ENCODE data around the gene CDH22. TPM values are rescaled to one million over a fixed set of nuclear protein-coding genes. Genes with fewer than 3 reads are reported as not detected.
A peak's percentile ranks its signal among the peaks of the same experiment; 100 is the strongest.

Gene CDH22
- total RNA-seq, 1 experiment from 2014 or later = not detected

GRCh38 chr20:46312075-46312944, 4.0 kb upstream of the CDH22 start:
- no peaks in the 10 kb centered on the region for H3K9me3 ChIP-seq
- no peak for DNase-seq
- no peaks in the 10 kb centered on the region for H3K36me3 ChIP-seq
- no peak overlapping the region for H3K4me3 ChIP-seq
- peaks cover 84% of the 10 kb centered on the region for H3K27me3 ChIP-seq

DNA sequence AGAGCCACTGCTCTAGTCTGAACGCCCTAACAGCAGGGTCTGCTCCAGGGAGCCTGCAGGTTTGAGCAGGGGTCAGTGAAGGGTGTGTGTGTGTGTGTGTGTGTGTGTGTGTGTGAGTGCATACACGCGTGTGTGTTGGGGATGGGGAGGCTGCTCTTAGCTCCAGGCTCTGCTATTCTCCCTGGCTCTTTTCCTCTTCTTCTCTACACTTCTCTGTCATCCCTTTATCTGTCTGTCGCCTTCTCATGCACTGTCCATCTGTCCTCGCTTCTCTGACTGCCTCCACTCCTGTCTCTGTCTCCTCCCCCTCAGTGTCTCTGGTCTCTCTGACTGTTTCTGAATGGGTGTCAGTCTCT, 3.4 kb upstream of the CDH22 start:
- Histone ChIP-seq H3K27me3 (peaks cover 90% of the 10 kb centered on the region), H3K9me3 (no peaks in the 10 kb centered on the region), H3K4me3 (no peak overlapping the region), H3K36me3 (no peaks in the 10 kb centered on the region)
- no peak for DNase-seq

DNA sequence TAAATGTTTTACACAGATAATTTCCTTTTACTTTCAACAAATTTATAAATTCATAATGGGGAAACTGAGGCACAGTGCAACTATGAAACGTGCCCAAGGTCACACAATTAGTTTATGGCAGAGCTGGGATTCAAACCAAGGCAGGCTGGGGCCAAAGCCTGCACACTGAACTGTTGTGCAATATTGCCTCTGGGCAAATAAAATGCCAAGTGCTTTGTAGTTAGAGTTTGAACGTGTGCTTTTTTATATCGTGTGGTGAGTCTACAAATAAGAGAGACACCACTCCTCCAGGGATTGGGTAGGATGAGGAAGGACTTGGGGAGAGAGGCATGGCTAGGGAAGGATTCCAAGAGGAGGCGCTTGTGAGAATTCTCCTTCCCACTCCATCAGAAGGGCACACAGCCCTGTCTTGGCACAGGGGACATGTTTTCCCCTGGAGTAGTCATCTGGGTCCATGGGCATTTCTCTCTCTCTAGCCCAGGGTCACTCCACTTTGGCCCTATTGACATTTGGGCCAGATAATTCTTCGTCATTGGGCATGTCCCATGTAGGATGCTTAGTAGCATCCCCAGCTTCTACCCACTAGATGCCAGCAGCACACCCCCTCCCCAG, 2.8 kb upstream of the CDH22 start:
- peaks cover 93% of the 10 kb centered on the region for H3K27me3 ChIP-seq
- no peak for DNase-seq
- no peaks in the 10 kb centered on the region for H3K36me3 ChIP-seq
- no peak overlapping the region for H3K4me3 ChIP-seq
- H3K9me3 ChIP-seq = no peaks in the 10 kb centered on the region

GRCh38 chr20:46309945-46310344, 1.6 kb upstream of the CDH22 start:
- H3K9me3 ChIP-seq = no peaks in the 10 kb centered on the region
- H3K36me3 ChIP-seq = no peaks in the 10 kb centered on the region
- peaks cover 83% of the 10 kb centered on the region for H3K27me3 ChIP-seq
- no peak overlapping the region for H3K4me3 ChIP-seq
- no peak for DNase-seq

DNA sequence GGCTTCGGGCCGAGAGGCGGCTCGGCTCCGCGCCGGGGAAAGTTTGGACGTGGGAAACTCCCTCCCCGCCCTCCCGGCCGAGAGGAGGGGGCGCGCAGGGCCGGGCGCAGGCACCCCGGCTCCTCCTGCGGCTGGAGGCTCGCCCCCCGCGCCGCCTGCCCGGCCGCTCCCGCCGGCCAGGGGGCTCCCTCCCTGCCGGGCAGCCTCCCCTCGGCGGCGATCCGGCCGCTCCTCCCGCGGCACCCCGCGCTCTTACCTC, 370 bp downstream of the CDH22 start:
- DNase-seq = no peak
- H3K36me3 ChIP-seq = no peaks in the 10 kb centered on the region
- no peak overlapping the region for H3K4me3 ChIP-seq
- H3K9me3 ChIP-seq = no peaks in the 10 kb centered on the region
- H3K27me3 ChIP-seq = peaks cover 67% of the 10 kb centered on the region

DNA sequence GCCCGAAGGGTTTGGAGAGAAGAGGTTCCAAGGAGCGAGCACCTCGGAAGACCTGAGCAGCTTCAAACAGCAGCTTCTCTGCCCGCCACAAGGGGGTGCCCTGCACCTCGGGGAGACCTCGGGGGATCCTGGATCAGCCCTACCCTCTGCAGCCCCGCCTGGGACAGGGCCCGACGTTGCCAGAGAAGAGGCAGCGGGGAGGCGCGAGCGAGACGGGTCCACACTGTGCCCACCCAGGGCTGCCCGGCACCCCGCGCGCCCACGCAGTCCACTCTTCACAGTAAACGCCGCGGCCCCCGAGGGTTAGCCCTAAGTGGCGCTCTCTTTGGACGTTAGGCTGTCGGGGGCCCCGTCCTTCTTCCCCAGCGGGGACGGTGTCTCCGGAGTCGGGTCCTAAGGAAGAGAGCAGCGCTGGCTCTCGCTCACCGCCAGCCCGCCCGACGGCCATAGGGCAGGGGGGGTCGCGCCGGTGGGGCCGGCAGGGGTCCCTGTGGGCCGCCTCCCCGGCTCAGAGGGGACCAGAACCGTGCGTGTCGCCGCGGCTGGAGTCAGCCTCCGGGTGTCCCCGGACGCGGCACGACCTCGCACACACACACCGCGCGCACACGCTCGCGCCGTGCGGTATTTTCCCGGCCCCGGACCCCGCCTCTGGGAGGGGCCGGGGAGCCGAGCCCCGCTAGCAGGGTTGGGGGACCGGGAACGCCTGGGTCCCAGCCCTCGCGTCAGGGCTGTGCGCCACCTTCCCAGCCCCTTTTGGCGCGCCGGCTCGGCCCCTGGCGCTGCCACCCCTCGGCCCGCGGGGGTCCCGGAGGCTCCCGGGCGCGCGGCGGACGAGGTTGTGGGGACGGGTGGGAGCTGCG, 929 bp downstream of the CDH22 start:
- Histone ChIP-seq H3K36me3 (no peaks in the 10 kb centered on the region), H3K4me3 (no peak overlapping the region; the same call in 1 of the 2 replicates), H3K9me3 (no peaks in the 10 kb centered on the region), H3K27me3 (peaks cover 64% of the 10 kb centered on the region)
- DNase-seq = peak; percentile 52

GRCh38 chr20:46306743-46307138, 1.6 kb downstream of the CDH22 start:
- Histone ChIP-seq H3K36me3 (no peaks in the 10 kb centered on the region), H3K27me3 (peaks cover 57% of the 10 kb centered on the region), H3K9me3 (no peaks in the 10 kb centered on the region), H3K4me3 (no peak overlapping the region)
- DNase-seq = no peak

DNA sequence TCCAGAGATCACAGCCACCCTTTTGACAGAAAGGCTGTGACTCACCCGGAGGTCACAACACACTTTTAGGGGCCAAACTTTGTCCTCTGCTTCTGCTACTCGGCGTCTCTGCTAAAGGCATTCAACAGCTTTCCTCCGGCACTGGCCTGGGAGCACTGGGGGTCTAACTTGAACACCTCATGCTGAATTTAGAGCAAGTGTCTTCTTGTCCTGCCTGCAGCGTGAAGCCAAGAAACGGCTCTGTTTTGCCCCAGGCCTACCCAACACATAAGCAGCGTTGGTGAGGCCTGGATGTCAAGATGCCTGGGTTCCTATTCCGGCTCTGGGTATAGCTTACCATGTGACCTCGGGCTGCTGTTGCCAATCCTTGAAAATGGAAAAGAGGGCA, 2.3 kb downstream of the CDH22 start:
- H3K9me3 ChIP-seq = no peaks in the 10 kb centered on the region
- H3K27me3 ChIP-seq = peaks cover 50% of the 10 kb centered on the region
- no peaks in the 10 kb centered on the region for H3K36me3 ChIP-seq
- no peak for DNase-seq
- no peak overlapping the region for H3K4me3 ChIP-seq

- no peak for DNase-seq
- peaks cover 49% of the 10 kb centered on the region for H3K27me3 ChIP-seq
- no peaks in the 10 kb centered on the region for H3K9me3 ChIP-seq
- H3K36me3 ChIP-seq = no peaks in the 10 kb centered on the region
- H3K4me3 ChIP-seq = no peak overlapping the region
Observed at GRCh38 chr20:46305331-46305972, 2.8 kb downstream of the CDH22 start.

- Histone ChIP-seq H3K27me3 (peaks cover 44% of the 10 kb centered on the region), H3K9me3 (no peaks in the 10 kb centered on the region), H3K36me3 (no peaks in the 10 kb centered on the region), H3K4me3 (no peak overlapping the region)
- DNase-seq = no peak
Observed at GRCh38 chr20:46304852-46305251, 3.4 kb downstream of the CDH22 start.

GRCh38 chr20:46304361-46304760, 3.9 kb downstream of the CDH22 start:
- no peak overlapping the region for H3K4me3 ChIP-seq
- H3K27me3 ChIP-seq = peaks cover 39% of the 10 kb centered on the region
- peak; percentile 23 for DNase-seq
- H3K36me3 ChIP-seq = no peaks in the 10 kb centered on the region
- H3K9me3 ChIP-seq = no peaks in the 10 kb centered on the region

DNA sequence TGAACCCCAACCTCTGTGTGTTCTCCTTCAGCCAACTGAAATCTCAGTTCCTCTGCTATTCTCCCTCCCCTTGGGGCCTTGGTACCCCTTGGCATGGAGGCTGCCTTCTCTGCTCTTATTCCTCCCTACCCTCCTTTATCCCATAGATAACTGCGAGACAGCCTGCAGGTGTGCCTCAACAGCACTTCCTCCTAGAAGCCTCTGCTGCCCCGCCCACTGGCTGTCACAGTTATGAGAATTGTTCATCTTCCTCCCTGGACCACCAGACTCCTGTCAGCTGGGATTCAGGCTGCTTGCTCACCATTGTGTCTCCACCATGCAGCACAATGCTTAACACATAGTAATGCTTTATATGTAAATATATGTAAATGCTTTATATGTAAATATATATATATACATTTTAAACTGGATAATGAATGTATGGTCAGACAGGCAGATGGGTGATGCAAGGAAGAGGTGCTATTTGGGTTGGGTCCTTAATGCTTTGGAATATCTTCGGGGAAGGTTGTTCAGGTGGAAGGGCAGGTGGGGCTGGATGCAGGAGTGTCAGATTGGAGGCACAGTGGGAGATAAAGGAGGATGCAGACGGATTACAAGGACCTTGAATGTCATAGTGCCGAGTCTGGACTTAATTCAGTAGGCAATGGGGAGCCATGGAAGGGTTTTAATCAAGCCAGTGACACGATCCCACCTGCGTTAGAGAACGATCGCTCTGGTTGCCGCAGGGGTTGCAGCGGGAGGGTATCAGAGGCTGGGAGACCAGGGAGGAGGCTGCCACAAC, 4.9 kb downstream of the CDH22 start:
- no peak overlapping the region for H3K4me3 ChIP-seq
- peaks cover 31% of the 10 kb centered on the region for H3K27me3 ChIP-seq
- H3K36me3 ChIP-seq = no peaks in the 10 kb centered on the region
- no peak for DNase-seq
- H3K9me3 ChIP-seq = no peaks in the 10 kb centered on the region

GRCh38 chr20:46302106-46302505, 6.2 kb downstream of the CDH22 start:
- no peak overlapping the region for H3K4me3 ChIP-seq
- peaks cover 29% of the 10 kb centered on the region for H3K27me3 ChIP-seq
- DNase-seq = no peak
- no peaks in the 10 kb centered on the region for H3K36me3 ChIP-seq
- no peaks in the 10 kb centered on the region for H3K9me3 ChIP-seq

DNA sequence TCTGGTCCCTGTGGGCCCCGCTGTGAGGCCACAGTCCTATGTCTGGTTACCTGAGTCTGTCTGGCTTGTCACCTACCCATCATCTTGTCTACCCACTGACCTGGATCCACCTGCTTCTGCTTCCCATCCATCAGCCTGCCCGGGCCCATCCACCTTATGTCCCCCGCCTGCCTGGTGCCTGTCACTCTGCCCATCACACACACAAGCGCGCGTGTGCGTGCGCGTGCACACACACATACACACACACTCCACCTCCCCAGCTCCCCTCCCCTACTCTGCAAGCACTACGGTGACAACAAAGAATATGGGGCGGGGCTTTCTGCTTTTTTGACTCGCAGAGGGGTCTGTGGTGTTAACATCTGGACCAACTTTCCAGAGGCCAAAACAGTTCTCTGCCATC, 8.0 kb downstream of the CDH22 start:
- no peak for DNase-seq
- H3K27me3 ChIP-seq = peaks cover 37% of the 10 kb centered on the region
- H3K4me3 ChIP-seq = no peak overlapping the region
- no peaks in the 10 kb centered on the region for H3K36me3 ChIP-seq
- H3K9me3 ChIP-seq = no peaks in the 10 kb centered on the region

- no peaks in the 10 kb centered on the region for H3K36me3 ChIP-seq
- H3K27me3 ChIP-seq = peaks cover 46% of the 10 kb centered on the region
- DNase-seq = no peak
Observed at GRCh38 chr20:46299078-46299477, 9.2 kb downstream of the CDH22 start.

DNA sequence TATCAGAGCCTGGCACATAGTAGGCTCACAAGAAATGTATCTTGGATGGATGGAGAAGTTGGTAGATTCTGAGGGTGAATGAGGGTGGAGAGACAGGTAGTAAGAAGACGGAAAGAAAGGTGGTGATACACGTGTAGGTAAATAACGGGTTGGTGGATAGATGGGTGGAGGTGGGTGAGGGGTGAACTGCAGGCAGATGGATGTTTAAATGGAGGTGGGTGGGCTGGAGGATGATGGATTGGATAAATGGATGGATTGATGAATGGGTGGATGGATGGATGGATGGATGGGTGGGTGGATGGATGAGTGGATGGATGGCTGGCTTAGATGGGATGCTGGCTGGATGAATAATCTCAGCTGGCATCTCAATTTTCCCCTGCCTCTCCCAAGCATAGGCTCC, 9.9 kb downstream of the CDH22 start:
- Histone ChIP-seq H3K36me3 (no peaks in the 10 kb centered on the region), H3K9me3 (no peaks in the 10 kb centered on the region), H3K27me3 (peaks cover 52% of the 10 kb centered on the region), H3K4me3 (no peak overlapping the region)
- DNase-seq = no peak

More at GRCh38 chr20:46299078-46299477, 9.2 kb downstream of the CDH22 start:
- H3K4me3 ChIP-seq = no peak overlapping the region
- H3K9me3 ChIP-seq = no peaks in the 10 kb centered on the region
